Measurements from ENCODE around the gene ATP9B. TPM values are rescaled to one million over a fixed set of nuclear protein-coding genes. Genes with fewer than 3 reads are reported as not detected.

ATP9B gene
- total and polyA plus RNA-seq, 8 donors, result 29.2 to 41.5 (median 38.3) TPM

DNA sequence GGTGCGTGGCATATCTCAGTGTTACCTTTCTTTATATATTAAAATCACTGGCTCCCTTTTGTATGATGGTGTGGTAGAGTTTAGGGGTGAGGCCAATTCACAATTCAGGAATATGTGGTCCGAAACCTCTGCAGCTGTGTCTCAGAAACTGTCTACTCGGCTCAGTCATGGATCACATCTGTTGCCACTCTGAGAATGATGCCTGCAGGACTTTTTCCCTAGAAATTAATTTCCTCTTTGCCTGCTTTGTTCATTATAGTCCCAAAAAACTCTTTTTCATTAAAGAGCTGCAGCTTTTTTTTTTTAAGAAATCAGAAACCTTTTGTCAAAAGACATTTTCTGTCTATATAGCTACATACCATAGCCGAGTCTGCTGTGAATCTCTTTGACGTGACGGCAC, 221.7 kb downstream of the ATP9B start:
- intact Hi-C loops (cut with DNase I), result no loop called here
- Histone ChIP-seq H3K9me3 (peaks cover 0 to 3% of the 10 kb centered on the region in 2 donors), H3K36me3 (peaks cover 0 to 15% of the 10 kb centered on the region in 2 donors), H3K4me3 (no peak overlapping the region), H3K4me1 (no peaks in the 10 kb centered on the region), H3K27me3 (no peaks in the 10 kb centered on the region), H3K27ac (no peak overlapping the region)
- ATAC-seq (no peak), DNase-seq (no peak)
- TF ChIP-seq, protein P1, sequence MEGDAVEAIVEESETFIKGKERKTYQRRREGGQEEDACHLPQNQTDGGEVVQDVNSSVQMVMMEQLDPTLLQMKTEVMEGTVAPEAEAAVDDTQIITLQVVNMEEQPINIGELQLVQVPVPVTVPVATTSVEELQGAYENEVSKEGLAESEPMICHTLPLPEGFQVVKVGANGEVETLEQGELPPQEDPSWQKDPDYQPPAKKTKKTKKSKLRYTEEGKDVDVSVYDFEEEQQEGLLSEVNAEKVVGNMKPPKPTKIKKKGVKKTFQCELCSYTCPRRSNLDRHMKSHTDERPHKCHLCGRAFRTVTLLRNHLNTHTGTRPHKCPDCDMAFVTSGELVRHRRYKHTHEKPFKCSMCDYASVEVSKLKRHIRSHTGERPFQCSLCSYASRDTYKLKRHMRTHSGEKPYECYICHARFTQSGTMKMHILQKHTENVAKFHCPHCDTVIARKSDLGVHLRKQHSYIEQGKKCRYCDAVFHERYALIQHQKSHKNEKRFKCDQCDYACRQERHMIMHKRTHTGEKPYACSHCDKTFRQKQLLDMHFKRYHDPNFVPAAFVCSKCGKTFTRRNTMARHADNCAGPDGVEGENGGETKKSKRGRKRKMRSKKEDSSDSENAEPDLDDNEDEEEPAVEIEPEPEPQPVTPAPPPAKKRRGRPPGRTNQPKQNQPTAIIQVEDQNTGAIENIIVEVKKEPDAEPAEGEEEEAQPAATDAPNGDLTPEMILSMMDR (IDR thresholded peaks at IDR 0.05), result no peak

DNA sequence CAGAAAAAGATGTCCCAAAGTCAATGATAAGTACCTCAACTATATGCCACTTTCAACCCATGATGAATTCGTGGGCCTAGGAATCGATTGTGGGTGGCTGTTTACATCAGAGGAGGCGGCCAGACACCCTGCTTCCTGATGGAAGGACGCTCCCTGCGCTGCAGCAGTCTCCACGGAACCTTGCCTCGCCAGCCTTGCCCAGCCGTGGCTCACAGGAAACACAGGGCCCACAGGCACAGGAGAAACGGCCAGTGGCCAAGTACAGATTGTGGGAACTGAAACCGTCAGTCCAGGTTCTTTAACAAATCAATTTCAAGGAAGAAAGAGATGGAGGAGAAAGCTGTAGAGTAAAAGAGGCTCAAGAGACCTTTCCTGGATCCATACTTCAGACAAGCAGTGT, 225.0 kb downstream of the ATP9B start:
- no peaks in the 10 kb centered on the region for H3K4me1 ChIP-seq
- H3K9me3 ChIP-seq, result no peaks in the 10 kb centered on the region
- H3K27ac ChIP-seq, result no peak overlapping the region
- H3K27me3 ChIP-seq, result no peaks in the 10 kb centered on the region
- intact Hi-C loops (cut with DNase I), result no loop called here
- DNase-seq, result no peak
- TF ChIP-seq, protein P1 (IDR thresholded peaks at IDR 0.05), result no peak
- H3K36me3 ChIP-seq, result peaks cover 0 to 16% of the 10 kb centered on the region in 2 donors
- no peak overlapping the region for H3K4me3 ChIP-seq
- ATAC-seq, result no peak

DNA sequence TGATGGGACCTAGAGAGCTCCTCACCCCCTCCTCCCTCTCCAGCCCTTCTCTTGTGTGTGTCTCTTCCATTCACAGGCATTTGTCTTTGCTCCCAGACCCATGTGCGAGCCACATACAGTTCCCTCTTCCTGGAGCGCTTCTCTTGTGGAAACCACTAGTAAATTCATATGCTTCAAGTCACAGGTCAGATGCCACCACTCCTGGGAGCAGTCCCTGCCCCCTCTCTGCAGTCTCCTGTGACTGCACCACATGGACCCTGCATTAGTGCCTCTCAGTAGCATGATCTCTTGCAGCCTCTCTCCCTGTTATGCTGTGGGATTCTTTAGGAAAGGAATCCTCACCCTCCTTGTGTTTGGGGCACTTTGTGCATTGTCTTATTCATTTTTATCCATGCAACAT, 230.1 kb downstream of the ATP9B start:
- no peaks in the 10 kb centered on the region for H3K27me3 ChIP-seq
- H3K4me1 ChIP-seq, result no peaks in the 10 kb centered on the region
- no peaks in the 10 kb centered on the region for H3K9me3 ChIP-seq
- ATAC-seq, result no peak
- DNase-seq, result no peak
- no peak overlapping the region for H3K27ac ChIP-seq
- H3K4me3 ChIP-seq, result no peak overlapping the region
- TF ChIP-seq, protein P1 (IDR thresholded peaks at IDR 0.05), result no peak
- intact Hi-C loops (cut with DNase I), result no loop called here
- H3K36me3 ChIP-seq, result peaks cover 0 to 34% of the 10 kb centered on the region in 2 donors

DNA sequence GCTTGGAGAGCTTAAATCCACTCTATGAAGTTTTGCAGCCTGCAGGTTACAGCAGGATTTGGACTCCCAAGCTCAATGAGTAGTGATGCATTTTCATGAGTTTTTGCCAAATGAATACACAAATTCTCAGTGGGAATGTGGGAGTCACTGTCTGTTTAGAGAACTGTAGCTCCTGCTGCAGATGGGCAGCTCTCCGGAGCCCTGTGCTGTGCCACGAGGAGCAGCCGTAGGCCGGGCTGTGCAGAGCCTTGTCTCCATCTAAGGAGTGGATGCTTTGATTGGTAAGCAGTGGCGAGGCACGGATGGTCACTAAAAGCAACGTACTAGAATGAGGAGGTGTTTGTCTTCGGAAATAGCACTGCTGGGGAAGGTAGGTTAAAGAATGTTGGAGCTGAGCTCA, 230.5 kb downstream of the ATP9B start:
- intact Hi-C loops (cut with DNase I), result no loop called here
- Histone ChIP-seq H3K4me3 (no peak overlapping the region), H3K27ac (no peak overlapping the region), H3K4me1 (no peaks in the 10 kb centered on the region), H3K36me3 (peaks cover 0 to 34% of the 10 kb centered on the region in 2 donors), H3K9me3 (no peaks in the 10 kb centered on the region), H3K27me3 (no peaks in the 10 kb centered on the region)
- DNase-seq (no peak), ATAC-seq (no peak)
- TF ChIP-seq, protein P1 (IDR thresholded peaks at IDR 0.05), result no peak

DNA sequence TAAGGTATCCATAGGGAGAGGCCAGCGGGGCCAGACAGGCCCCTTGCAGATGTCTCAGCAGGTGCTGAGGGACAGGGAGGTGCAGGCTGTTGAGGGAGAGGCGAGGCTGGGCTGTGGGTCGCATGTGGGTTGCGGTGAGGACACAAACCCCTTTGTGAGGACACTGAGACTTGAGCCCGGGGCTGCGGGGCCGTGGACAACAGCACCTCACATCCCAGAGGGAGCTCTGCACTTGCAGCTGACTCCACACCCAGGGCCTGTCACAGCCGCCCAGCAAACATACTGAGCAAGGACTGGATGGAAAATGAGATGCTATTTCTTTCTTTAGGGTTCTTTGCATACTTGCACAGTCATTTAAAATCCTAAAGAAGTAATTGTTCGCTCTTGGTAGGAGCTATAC, 231.2 kb downstream of the ATP9B start:
- TF ChIP-seq, protein P1 (IDR thresholded peaks at IDR 0.05), result no peak
- intact Hi-C loops (cut with DNase I), result no loop called here
- ATAC-seq (no peak), DNase-seq (no peak)
- Histone ChIP-seq H3K36me3 (peaks cover 0 to 37% of the 10 kb centered on the region in 2 donors), H3K27ac (no peak overlapping the region), H3K4me1 (no peaks in the 10 kb centered on the region), H3K9me3 (no peaks in the 10 kb centered on the region), H3K4me3 (no peak overlapping the region), H3K27me3 (no peaks in the 10 kb centered on the region)
